Peyer's patch (tissue), 4 donors: ENCODE data around the gene PTPRM.

Experiments
- CTCF ChIP-seq, 6 experiments: fragments of 450-650 bp in 4 of 6; fragments of 200-600 bp in 2 of 6; sonication (generic) in 1 of 6; IDR thresholded peaks; one replicate each; pipeline ENCODE4 v1.5.1; 2017 to 2019; ENCODE audit warnings: antibody characterized with exemption in 6 of 6, mild to moderate bottlenecking in 3 of 6, moderate library complexity in 1 of 6
- POLR2A ChIP-seq, 2 donors: fragments of 450-650 bp; IDR thresholded peaks; one replicate each; pipeline ENCODE4 v1.5.1; 2017; ENCODE audit warnings: antibody characterized with exemption in 2 of 2, mild to moderate bottlenecking in 2 of 2, moderate library complexity in 2 of 2

- TF ChIP-seq CTCF (IDR thresholded peaks at IDR 0.05) (no peak), POLR2A (IDR thresholded peaks at IDR 0.05) (no peak)
These were observed 90.8 kb downstream of the PTPRM start for GRCh38 chr18:7657937-7658336.
